HG03064 (cell line): ENCODE measurements around the gene MAMDC4.
"Not testable (repeated sequence)": the region's sequence is repeated elsewhere in the genome, so short reads cannot be mapped to it uniquely, and the experiment has no call there.

Experiments used
- ATAC-seq: cut with Tn5 transposase; IDR thresholded peaks from one replicate; pipeline ENCODE4 v1.9.1; 2021; ENCODE audit warnings: low read depth; ENCODE audit not compliant: unreplicated experiment

The MAMDC4 gene

DNA sequence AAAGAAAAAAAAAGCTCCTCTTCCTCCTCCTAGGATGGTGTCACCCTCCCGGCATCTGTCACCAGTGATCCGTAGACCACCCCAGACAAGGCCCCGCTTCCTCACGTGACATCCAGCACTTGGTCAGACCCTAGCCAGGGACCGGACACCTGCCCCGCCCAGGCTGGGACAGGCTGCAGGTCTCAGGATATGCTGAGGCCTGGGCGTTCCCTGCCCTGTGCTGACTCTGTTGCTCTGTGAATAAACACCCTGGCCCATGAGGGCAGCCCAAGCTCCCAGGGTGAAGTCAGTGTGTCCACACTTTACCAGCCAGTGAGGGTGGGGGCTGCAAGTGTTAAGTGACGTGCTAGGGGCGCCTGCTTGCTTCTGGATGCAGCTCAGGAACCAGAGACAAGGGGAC lies 8.4 kb downstream of the MAMDC4 start:
- no peak for ATAC-seq

GRCh38 chr9:136860933-136861873 lies 9.1 kb downstream of the MAMDC4 start:
- no peak for ATAC-seq

- ATAC-seq: no peak
Measured at GRCh38 chr9:136861874-136862457, 9.8 kb downstream of the MAMDC4 start.

DNA sequence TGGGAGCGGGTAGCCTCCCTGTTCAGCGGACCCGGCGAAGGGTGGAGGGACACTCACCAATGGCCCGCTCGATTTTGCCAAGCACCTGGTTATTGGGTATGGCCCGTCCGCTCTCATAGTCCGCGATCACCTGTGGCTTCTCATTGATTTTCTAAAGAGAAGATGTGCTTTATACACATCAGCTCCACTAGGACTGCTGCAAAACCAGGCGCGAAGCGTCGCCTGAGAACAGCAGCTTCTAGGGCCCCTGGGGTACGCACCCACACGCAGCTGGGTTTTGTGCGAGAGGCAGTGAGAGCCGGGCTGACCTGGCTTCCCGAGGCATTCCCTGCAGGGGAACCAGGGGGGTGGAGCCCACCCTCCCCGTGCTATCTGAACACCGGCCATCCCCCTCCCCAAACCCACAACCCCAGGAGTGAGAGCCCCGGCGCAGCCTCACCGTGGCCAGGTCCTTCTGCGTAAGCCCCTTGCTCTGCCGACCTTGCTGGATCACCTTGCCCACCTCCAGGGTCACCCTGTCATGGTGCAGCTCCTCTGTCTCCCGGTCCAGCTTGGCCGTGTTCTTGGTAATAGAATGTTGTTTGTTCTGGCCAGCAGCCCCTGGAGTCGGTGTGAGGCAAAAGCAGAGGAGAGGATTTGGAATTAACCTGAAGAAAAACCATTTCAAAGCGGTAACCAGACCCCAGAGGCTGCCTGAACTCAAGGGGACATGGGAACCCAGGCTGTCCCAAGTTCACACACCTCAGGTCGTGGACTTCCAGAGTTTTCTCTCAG lies 10.9 kb downstream of the MAMDC4 start:
- ATAC-seq: no peak

GRCh38 chr9:136863623-136864273 lies 11.6 kb downstream of the MAMDC4 start:
- no peak for ATAC-seq

DNA sequence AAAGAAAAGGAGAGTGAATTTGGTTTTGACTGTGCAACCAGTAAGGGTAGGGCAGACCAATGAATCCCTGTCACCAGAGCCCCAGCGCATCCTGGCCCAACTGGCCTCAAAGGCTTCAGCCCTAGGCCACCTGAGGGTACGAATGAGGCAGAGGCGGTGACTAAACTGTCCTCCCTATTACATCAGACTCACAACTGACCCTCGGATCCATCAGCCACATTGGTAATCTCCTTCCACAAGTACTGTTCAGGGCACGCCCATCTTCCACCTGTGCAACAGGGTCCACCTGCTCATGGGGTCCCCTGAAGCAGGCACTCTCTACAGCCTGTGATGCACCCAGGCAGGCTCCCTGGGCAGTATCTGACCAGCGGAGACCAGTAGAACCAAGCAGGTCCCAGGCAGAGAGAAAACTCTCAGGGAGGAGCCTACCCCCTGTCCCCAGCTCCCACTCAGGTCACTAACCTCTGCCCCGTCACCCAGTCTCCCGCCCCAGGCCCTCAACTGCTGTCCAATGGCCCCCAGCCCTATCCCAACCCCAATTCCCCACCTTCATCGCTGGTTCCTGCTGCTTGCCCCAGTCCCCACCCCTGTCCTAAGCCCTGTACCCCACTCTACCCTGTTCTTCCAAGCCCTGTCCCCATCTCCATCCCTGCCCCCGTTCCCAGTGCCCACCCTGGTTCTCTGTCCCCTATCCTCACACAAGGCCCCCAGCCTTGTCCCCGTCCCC lies 13.1 kb downstream of the MAMDC4 start:
- no peak for ATAC-seq

DNA sequence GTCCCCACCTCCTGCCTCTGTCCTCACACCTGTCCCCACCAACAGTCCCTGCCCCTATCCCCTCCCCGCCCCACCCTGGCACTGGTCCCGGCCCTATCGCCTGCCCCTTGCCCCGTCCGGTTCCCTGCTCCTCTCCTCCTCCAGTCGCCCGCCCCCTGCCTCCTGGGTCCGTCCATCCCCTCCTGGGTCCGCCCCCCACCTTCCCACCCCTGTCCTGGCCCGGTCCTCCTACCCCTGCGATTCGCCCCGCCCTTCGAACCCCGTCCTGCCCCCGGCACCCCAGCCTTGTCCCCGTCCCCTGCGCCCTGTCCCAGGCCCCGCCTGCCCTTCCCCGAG lies 13.6 kb downstream of the MAMDC4 start:
- no peak for ATAC-seq

- ATAC-seq: not testable (repeated sequence)
Measured at GRCh38 chr9:136866898-136867421, 14.8 kb downstream of the MAMDC4 start.

- no peak for ATAC-seq
Measured at GRCh38 chr9:136867480-136867879, 15.3 kb downstream of the MAMDC4 start.

DNA sequence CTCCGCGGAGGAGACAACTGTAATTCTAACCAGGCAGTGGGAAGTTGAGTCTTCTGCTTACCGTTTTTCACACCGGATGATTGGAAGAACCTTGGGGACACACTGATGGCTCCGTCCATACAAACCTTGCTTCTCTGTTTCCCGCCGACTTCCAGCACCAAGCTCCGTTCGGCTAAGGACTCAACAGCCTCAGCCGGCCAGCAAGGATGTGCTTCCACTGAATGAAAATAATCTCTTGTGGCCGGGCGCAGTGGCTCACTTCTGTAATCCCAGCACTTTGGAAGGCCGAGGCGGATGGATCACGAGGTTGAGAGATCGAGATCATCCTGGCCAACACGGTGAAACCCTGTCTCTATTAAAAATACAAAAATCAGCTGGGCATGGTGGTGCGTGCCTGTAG lies 15.8 kb downstream of the MAMDC4 start:
- ATAC-seq: no peak

GRCh38 chr9:136868644-136869043 lies 16.5 kb downstream of the MAMDC4 start:
- no peak for ATAC-seq

- ATAC-seq: not testable (repeated sequence)
Measured at GRCh38 chr9:136869611-136870010, 17.5 kb downstream of the MAMDC4 start.

GRCh38 chr9:136875155-136875554 lies 23.0 kb downstream of the MAMDC4 start:
- no peak for ATAC-seq

- ATAC-seq: no peak
Measured at GRCh38 chr9:136876476-136876875, 24.3 kb downstream of the MAMDC4 start.

DNA sequence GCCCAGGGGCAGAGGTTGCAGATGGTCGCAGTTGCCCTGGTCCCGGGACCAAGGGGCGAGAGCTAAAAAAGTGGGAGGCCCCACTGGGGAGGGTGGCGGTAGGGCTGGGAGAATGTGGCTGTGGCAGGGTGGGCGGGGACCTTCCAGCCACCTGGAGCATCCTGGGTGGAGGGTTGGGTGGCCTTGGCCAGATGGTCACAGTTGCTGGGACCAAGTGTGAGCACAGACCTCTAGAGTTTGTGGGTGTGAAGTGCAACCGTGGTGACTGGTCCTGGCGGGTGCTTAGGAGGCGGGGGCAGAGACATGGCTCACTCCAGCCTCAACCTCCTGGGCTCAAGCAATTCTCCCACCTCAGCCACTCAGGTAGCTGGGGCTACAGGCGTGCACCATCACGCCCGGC lies 28.5 kb downstream of the MAMDC4 start:
- ATAC-seq: no peak

- no peak for ATAC-seq
Measured at GRCh38 chr9:136881691-136882108, 29.6 kb downstream of the MAMDC4 start.

GRCh38 chr9:136882109-136882946 lies 30.2 kb downstream of the MAMDC4 start:
- no peak for ATAC-seq

DNA sequence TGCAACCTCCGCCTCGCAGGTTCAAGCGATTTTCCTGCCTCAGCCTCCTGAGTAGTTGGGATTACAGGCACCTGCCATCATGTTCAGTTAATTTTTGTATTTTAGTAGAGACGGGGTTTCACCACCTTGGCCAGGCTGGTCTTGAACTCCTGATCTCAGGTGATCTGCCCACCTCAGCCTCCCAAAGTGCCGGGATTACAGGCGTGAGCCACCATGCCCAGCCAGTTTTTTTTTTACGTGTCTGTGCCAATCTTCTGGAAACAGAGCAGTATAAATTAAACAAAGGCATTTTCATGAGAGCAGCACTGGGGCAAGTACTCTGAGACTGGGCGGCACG lies 30.8 kb downstream of the MAMDC4 start:
- not testable (repeated sequence) for ATAC-seq

- ATAC-seq: not testable (repeated sequence)
Measured at GRCh38 chr9:136883670-136884069, 31.5 kb downstream of the MAMDC4 start.
